T-helper 17 cell (primary cell): Measurements from ENCODE around the gene CD300H. TPM values are rescaled to one million over a fixed set of nuclear protein-coding genes. Genes with fewer than 3 reads are reported as not detected.

Source experiments
- ATAC-seq: fragments of 150-1000 bp; cut with Tn5 transposase; 2 replicates; pipeline ENCODE4 v1.10.0; 2021; ENCODE audit warnings: mild to moderate bottlenecking, moderate library complexity
- DNase-seq, 3 donors: peaks; one replicate each; pipeline versions ENCODE4 v3.0.0 to v3.0.0-alpha.2; 2020 to 2021
- H3K9me3 ChIP-seq: one replicate; pipeline ENCODE4 v1.7.0; 2013; ENCODE audit warnings: low read length, mild to moderate bottlenecking; ENCODE audit not compliant: control insufficient read depth, poor library complexity, severe bottlenecking
- H3K27ac Mint-ChIP-seq: one replicate; pipeline ENCODE4 v1.8.0; 2022; ENCODE audit warnings: mild to moderate bottlenecking, moderate library complexity, mixed read lengths
- H3K27me3 Mint-ChIP-seq: one replicate; pipeline ENCODE4 v1.8.0; 2022; ENCODE audit warnings: mixed read lengths
- H3K36me3 Mint-ChIP-seq: one replicate; pipeline ENCODE4 v1.8.0; 2022; ENCODE audit warnings: low read depth, mixed read lengths
- H3K4me1 Mint-ChIP-seq: one replicate; pipeline ENCODE4 v1.8.0; 2022; ENCODE audit warnings: mild to moderate bottlenecking, mixed read lengths
- H3K4me3 Mint-ChIP-seq: one replicate; pipeline ENCODE4 v1.8.0; 2022; ENCODE audit warnings: mild to moderate bottlenecking, moderate library complexity, mixed read lengths
- total RNA-seq, 4 donors: library from RNA in 2 of 4; stranded (reverse) in 2 of 4; gene quantifications; one replicate each; pipeline ENCODE4 v1.2.3 and lab custom pipeline; 2022 to 2026

Gene CD300H
- total RNA-seq, 2 donors from 2014 or later, result not detected

GRCh38 chr17:74554909-74555308, 12.4 kb downstream of the CD300H start:
- H3K27me3 Mint-ChIP-seq, result peaks cover 24% of the 10 kb centered on the region
- H3K36me3 Mint-ChIP-seq, result peaks cover 4% of the 10 kb centered on the region
- H3K4me1 Mint-ChIP-seq, result peaks cover 8% of the 10 kb centered on the region
- H3K27ac Mint-ChIP-seq, result no peak overlapping the region
- H3K9me3 ChIP-seq, result no peaks in the 10 kb centered on the region
- no peak for DNase-seq
- ATAC-seq, result no peak
- H3K4me3 Mint-ChIP-seq, result no peak overlapping the region

- Mint-ChIP-seq H3K4me3 (no peak overlapping the region), H3K27me3 (peaks cover 49% of the 10 kb centered on the region), H3K36me3 (peaks cover 4% of the 10 kb centered on the region), H3K4me1 (peaks cover 8% of the 10 kb centered on the region), H3K27ac (no peak overlapping the region)
- DNase-seq, result no peak
- H3K9me3 ChIP-seq, result no peaks in the 10 kb centered on the region
- no peak for ATAC-seq
Measured at GRCh38 chr17:74552037-74552436, 15.3 kb downstream of the CD300H start.

- DNase-seq (no peak), ATAC-seq (no peak)
- Mint-ChIP-seq H3K27me3 (peaks cover 49% of the 10 kb centered on the region), H3K4me1 (peaks cover 8% of the 10 kb centered on the region), H3K36me3 (no peaks in the 10 kb centered on the region), H3K4me3 (no peak overlapping the region), H3K27ac (no peak overlapping the region)
- H3K9me3 ChIP-seq, result no peaks in the 10 kb centered on the region
Measured at GRCh38 chr17:74550602-74551001, 16.7 kb downstream of the CD300H start.

- H3K4me1 Mint-ChIP-seq, result peaks cover 10% of the 10 kb centered on the region
- no peak overlapping the region for H3K4me3 Mint-ChIP-seq
- H3K9me3 ChIP-seq, result no peaks in the 10 kb centered on the region
- H3K36me3 Mint-ChIP-seq, result no peaks in the 10 kb centered on the region
- H3K27me3 Mint-ChIP-seq, result peaks cover 49% of the 10 kb centered on the region
- no peak for DNase-seq
- ATAC-seq, result no peak
- no peak overlapping the region for H3K27ac Mint-ChIP-seq
Measured at GRCh38 chr17:74549343-74549742, 18.0 kb downstream of the CD300H start.

- Mint-ChIP-seq H3K27ac (peak overlapping the region; percentile 41), H3K4me3 (no peak overlapping the region), H3K4me1 (peaks cover 10% of the 10 kb centered on the region), H3K27me3 (peaks cover 50% of the 10 kb centered on the region), H3K36me3 (no peaks in the 10 kb centered on the region)
- DNase-seq, result no peak
- no peak for ATAC-seq
- H3K9me3 ChIP-seq, result no peaks in the 10 kb centered on the region
Measured at GRCh38 chr17:74547736-74548135, 19.6 kb downstream of the CD300H start.

GRCh38 chr17:74547264-74547663, 20.0 kb downstream of the CD300H start:
- Mint-ChIP-seq H3K27me3 (peaks cover 50% of the 10 kb centered on the region), H3K27ac (peak overlapping the region; percentile 41), H3K36me3 (no peaks in the 10 kb centered on the region), H3K4me3 (no peak overlapping the region), H3K4me1 (peaks cover 12% of the 10 kb centered on the region)
- ATAC-seq (no peak), DNase-seq (no peak)
- no peaks in the 10 kb centered on the region for H3K9me3 ChIP-seq

- no peak overlapping the region for H3K4me3 Mint-ChIP-seq
- no peaks in the 10 kb centered on the region for H3K9me3 ChIP-seq
- peaks cover 50% of the 10 kb centered on the region for H3K27me3 Mint-ChIP-seq
- ATAC-seq (no peak), DNase-seq (no peak)
- H3K36me3 Mint-ChIP-seq, result no peaks in the 10 kb centered on the region
- H3K27ac Mint-ChIP-seq, result no peak overlapping the region
- H3K4me1 Mint-ChIP-seq, result peaks cover 12% of the 10 kb centered on the region
Measured at GRCh38 chr17:74546586-74546985, 20.7 kb downstream of the CD300H start.

GRCh38 chr17:74545843-74546230, 21.5 kb downstream of the CD300H start, which contains the start of gene CD300C:
TSS of gene CD300C (minus strand) at chr17:74546115. CDS start at chr17:74545782, 333 bp downstream.
- H3K9me3 ChIP-seq, result no peaks in the 10 kb centered on the region
- Mint-ChIP-seq H3K27me3 (peaks cover 48% of the 10 kb centered on the region), H3K27ac (no peak within 1 kb of the TSS), H3K4me3 (no peak within 1 kb of the TSS), H3K36me3 (no peaks in the 10 kb centered on the region), H3K4me1 (peaks cover 12% of the 10 kb centered on the region)
- ATAC-seq (peak; percentile 58), DNase-seq (no peak)

GRCh38 chr17:74544991-74545842, 22.1 kb downstream of the CD300H start:
- H3K4me1 Mint-ChIP-seq, result peaks cover 12% of the 10 kb centered on the region
- ATAC-seq (no peak), DNase-seq (no peak)
- H3K36me3 Mint-ChIP-seq, result no peaks in the 10 kb centered on the region
- no peak overlapping the region for H3K4me3 Mint-ChIP-seq
- no peak overlapping the region for H3K27ac Mint-ChIP-seq
- peaks cover 48% of the 10 kb centered on the region for H3K27me3 Mint-ChIP-seq
- H3K9me3 ChIP-seq, result no peaks in the 10 kb centered on the region

- Mint-ChIP-seq H3K4me1 (peaks cover 15% of the 10 kb centered on the region), H3K27ac (no peak overlapping the region)
- ATAC-seq, result no peak
Measured at GRCh38 chr17:74543891-74544760, 23.2 kb downstream of the CD300H start.

GRCh38 chr17:74543406-74543805, 23.9 kb downstream of the CD300H start:
- H3K36me3 Mint-ChIP-seq, result no peaks in the 10 kb centered on the region
- H3K9me3 ChIP-seq, result no peaks in the 10 kb centered on the region
- peaks cover 17% of the 10 kb centered on the region for H3K4me1 Mint-ChIP-seq
- peaks cover 45% of the 10 kb centered on the region for H3K27me3 Mint-ChIP-seq
- no peak overlapping the region for H3K27ac Mint-ChIP-seq
- no peak overlapping the region for H3K4me3 Mint-ChIP-seq
- DNase-seq (no peak), ATAC-seq (no peak)

More at GRCh38 chr17:74543891-74544760, 23.2 kb downstream of the CD300H start:
- H3K36me3 Mint-ChIP-seq, result no peaks in the 10 kb centered on the region
- H3K9me3 ChIP-seq, result no peaks in the 10 kb centered on the region
- no peak for DNase-seq
- H3K27me3 Mint-ChIP-seq, result peaks cover 50% of the 10 kb centered on the region
- no peak overlapping the region for H3K4me3 Mint-ChIP-seq

GRCh38 chr17:74542727-74543383, 24.5 kb downstream of the CD300H start:
- no peaks in the 10 kb centered on the region for H3K9me3 ChIP-seq
- Mint-ChIP-seq H3K4me1 (peaks cover 12% of the 10 kb centered on the region), H3K4me3 (no peak overlapping the region), H3K36me3 (no peaks in the 10 kb centered on the region), H3K27ac (no peak overlapping the region), H3K27me3 (peaks cover 40% of the 10 kb centered on the region)
- no peak for DNase-seq
- no peak for ATAC-seq

GRCh38 chr17:74542166-74542565, 25.1 kb downstream of the CD300H start:
- peaks cover 35% of the 10 kb centered on the region for H3K27me3 Mint-ChIP-seq
- no peaks in the 10 kb centered on the region for H3K36me3 Mint-ChIP-seq
- H3K4me1 Mint-ChIP-seq, result peaks cover 9% of the 10 kb centered on the region
- ATAC-seq (no peak), DNase-seq (no peak)
- no peak overlapping the region for H3K27ac Mint-ChIP-seq
- no peak overlapping the region for H3K4me3 Mint-ChIP-seq
- H3K9me3 ChIP-seq, result no peaks in the 10 kb centered on the region
